H1 (cell line): ENCODE data around the gene OR4Q3. TPM values are rescaled to one million over a fixed set of nuclear protein-coding genes. Genes with fewer than 3 reads are reported as not detected.

Experiments used
- CTCF ChIA-PET: fragments of 300-600 bp; sonication (Branson Sonifier 250); formaldehyde crosslinking; loops from one replicate; lab custom pipeline; 2021; ENCODE audit not compliant: partially characterized antibody; lab: Charles Lee
- POLR2A ChIA-PET: fragments of 300-600 bp; sonication (Branson Sonifier 250); formaldehyde crosslinking; loops from one replicate; lab custom pipeline; 2021; ENCODE audit warnings: inconsistent platforms; ENCODE audit not compliant: partially characterized antibody; lab: Charles Lee
- DNase-seq, 2 experiments: peaks; one replicate each; pipeline versions ENCODE4 v3.0.0 to v3.0.0-alpha.2; 2010 to 2022; ENCODE audit warnings: low spot score in 2 of 2, low read depth in 1 of 2, mixed read lengths in 1 of 2
- FAIRE-seq: peaks from 2 replicates; lab custom pipeline; 2011; peaks lifted over from hg19 to GRCh38; lab: Jason Lieb, UNC
- H2AFZ ChIP-seq: 2 replicates; pipeline ENCODE4 v1.8.1; 2012; ENCODE audit warnings: low read length, inconsistent platforms
- H2AK5ac ChIP-seq: 2 replicates; pipeline ENCODE4 v1.6.1; 2013; ENCODE audit warnings: low read depth, low read length
- H2BK120ac ChIP-seq: replicated peaks from 2 replicates; pipeline ENCODE3; 2013; ENCODE audit warnings: low read depth, low read length, inconsistent platforms
- H2BK12ac ChIP-seq: 2 replicates; pipeline ENCODE4 v1.6.1; 2013; ENCODE audit warnings: low read depth, low read length
- H2BK15ac ChIP-seq: 2 replicates; pipeline ENCODE4 v1.6.1; 2013; ENCODE audit warnings: low read length
- H2BK20ac ChIP-seq: 2 replicates; pipeline ENCODE4 v1.6.1; 2013; ENCODE audit warnings: low read length
- H2BK5ac ChIP-seq: 2 replicates; pipeline ENCODE4 v1.6.1; 2013; ENCODE audit warnings: low read depth, low read length
- H3K14ac ChIP-seq: 2 replicates; pipeline ENCODE4 v1.6.1; 2013; ENCODE audit warnings: inconsistent platforms; ENCODE audit not compliant: insufficient read length
- H3K18ac ChIP-seq: 2 replicates; pipeline ENCODE4 v1.6.1; 2013; ENCODE audit warnings: low read length; ENCODE audit errors: extremely low read depth
- H3K23ac ChIP-seq: 2 replicates; pipeline ENCODE4 v1.6.1; 2013; ENCODE audit warnings: inconsistent platforms; ENCODE audit not compliant: insufficient read length
- H3K23me2 ChIP-seq: 2 replicates; pipeline ENCODE4 v1.6.1; 2013; ENCODE audit warnings: low read depth, low read length
- H3K27ac ChIP-seq: 2 replicates; pipeline ENCODE4 v1.6.1; 2011; ENCODE audit warnings: low read depth, low read length, inconsistent platforms
- H3K27me3 ChIP-seq, 4 experiments: replicated peaks in 1 of 4; 1 replicate in 1 of 4; 2 replicates in 3 of 4; pipeline versions ENCODE4 v1.6.1 to v1.8.1; 2011 to 2013; ENCODE audit warnings: low read length in 3 of 4, mild to moderate bottlenecking in 3 of 4, inconsistent platforms in 2 of 4, mixed read lengths in 2 of 4, moderate library complexity in 1 of 4; ENCODE audit not compliant: control insufficient read depth in 3 of 4, insufficient read depth in 3 of 4; ENCODE audit errors: extremely low read depth in 1 of 4
- H3K36me3 ChIP-seq, 4 experiments: 2 replicates each; pipeline versions ENCODE4 v1.6.1 to v1.8.1; 2011 to 2013; ENCODE audit warnings: mild to moderate bottlenecking in 4 of 4, low read length in 3 of 4, moderate library complexity in 2 of 4, control low read depth in 1 of 4, inconsistent platforms in 1 of 4; ENCODE audit not compliant: insufficient read depth in 4 of 4, control insufficient read depth in 2 of 4
- H3K4ac ChIP-seq: replicated peaks from 2 replicates; pipeline ENCODE3; 2013; ENCODE audit warnings: low read length, low read depth, mixed read lengths, inconsistent platforms; ENCODE audit not compliant: insufficient read length
- H3K4me1 ChIP-seq, 4 experiments: replicated peaks in 1 of 4; 1 replicate in 1 of 4; 2 replicates in 3 of 4; pipeline versions ENCODE4 v1.6.1 to v1.8.1; 2011 to 2013; ENCODE audit warnings: low read length in 3 of 4, inconsistent platforms in 2 of 4, mixed read lengths in 1 of 4; ENCODE audit not compliant: insufficient read depth in 4 of 4, control insufficient read depth in 3 of 4
- H3K4me2 ChIP-seq, 2 experiments: 2 replicates each; pipeline versions ENCODE4 v1.6.1 to v1.8.1; 2011 to 2013; ENCODE audit warnings: low read depth in 2 of 2, low read length in 2 of 2, control low read depth in 1 of 2, inconsistent platforms in 1 of 2, mild to moderate bottlenecking in 1 of 2; ENCODE audit not compliant: insufficient read depth in 1 of 2
- H3K4me3 ChIP-seq, 4 experiments: fragments of 200-600, 300-600 bp in 1 of 4; sonication (generic), shearing (Covaris generic), sonication (Bioruptor Twin) in 1 of 4; 2 replicates each; pipeline versions ENCODE4 v1.5.1 to v1.8.1; 2011 to 2016; ENCODE audit warnings: low read length in 4 of 4, low read depth in 3 of 4, control low read depth in 2 of 4, inconsistent platforms in 2 of 4, mild to moderate bottlenecking in 2 of 4, mixed read lengths in 1 of 4, moderate library complexity in 1 of 4; ENCODE audit not compliant: insufficient read depth in 2 of 4; ENCODE audit errors: extremely low read depth in 1 of 4
- H3K56ac ChIP-seq: replicated peaks from 2 replicates; pipeline ENCODE3; 2013; ENCODE audit warnings: low read depth, mild to moderate bottlenecking, mixed read lengths, low read length, inconsistent platforms; ENCODE audit not compliant: insufficient read length
- H3K79me1 ChIP-seq: 2 replicates; pipeline ENCODE4 v1.6.1; 2013; ENCODE audit warnings: low read depth, low read length, control low read depth
- H3K79me2 ChIP-seq, 2 experiments: 2 replicates each; pipeline versions ENCODE4 v1.6.1 to v1.8.1; 2012 to 2013; ENCODE audit warnings: low read length in 2 of 2, mild to moderate bottlenecking in 2 of 2, inconsistent platforms in 1 of 2; ENCODE audit not compliant: insufficient read depth in 2 of 2, control insufficient read depth in 1 of 2
- H3K9ac ChIP-seq, 4 experiments: replicated peaks in 1 of 4; 1 replicate in 1 of 4; 2 replicates in 3 of 4; pipeline versions ENCODE4 v1.6.1 to v1.8.1; 2011 to 2013; ENCODE audit warnings: low read depth in 3 of 4, low read length in 3 of 4, control low read depth in 2 of 4, mild to moderate bottlenecking in 2 of 4, moderate library complexity in 2 of 4, inconsistent platforms in 1 of 4; ENCODE audit errors: extremely low read depth in 1 of 4
- H3K9me3 ChIP-seq, 2 experiments: 2 replicates each; pipeline versions ENCODE4 v1.6.1 to v1.8.1; 2012 to 2013; ENCODE audit warnings: mild to moderate bottlenecking in 2 of 2, moderate library complexity in 2 of 2, control low read depth in 1 of 2, inconsistent platforms in 1 of 2, low read depth in 1 of 2, low read length in 1 of 2, mixed read lengths in 1 of 2; ENCODE audit not compliant: insufficient read depth in 2 of 2
- H4K20me1 ChIP-seq, 2 experiments: replicated peaks in 1 of 2; 2 replicates each; pipeline versions ENCODE3 to v1.8.1; 2011 to 2013; ENCODE audit warnings: inconsistent platforms in 2 of 2, low read length in 2 of 2, mild to moderate bottlenecking in 1 of 2; ENCODE audit not compliant: insufficient read depth in 2 of 2, control insufficient read depth in 1 of 2
- H4K5ac ChIP-seq: 2 replicates; pipeline ENCODE4 v1.6.1; 2013; ENCODE audit warnings: low read length, low read depth, mixed read lengths, inconsistent platforms; ENCODE audit not compliant: insufficient read length
- H4K8ac ChIP-seq: 2 replicates; pipeline ENCODE4 v1.8.0; 2013; ENCODE audit warnings: mild to moderate bottlenecking, moderate library complexity, low read length, inconsistent platforms; ENCODE audit not compliant: insufficient read depth; ENCODE audit errors: extremely low read depth
- H4K91ac ChIP-seq: replicated peaks from 2 replicates; pipeline ENCODE3; 2013; ENCODE audit warnings: low read length, mixed read lengths, inconsistent platforms; ENCODE audit not compliant: insufficient read length
- ASH2L ChIP-seq: fragments of 200-600, 300-600 bp; sonication (generic); IDR thresholded peaks from one replicate; pipeline ENCODE4 v1.7.1; 2017; ENCODE audit warnings: low read length
- CHD1 ChIP-seq: IDR thresholded peaks from 2 replicates; pipeline ENCODE4 v1.6.1; 2012; ENCODE audit warnings: low read depth, low read length, improper control_type of control experiment
- GABPA ChIP-seq: IDR thresholded peaks from 2 replicates; pipeline ENCODE4 v1.6.1; 2011; ENCODE audit warnings: mild to moderate bottlenecking, low read length, moderate library complexity, borderline replicate concordance; ENCODE audit not compliant: insufficient read depth
- GTF2F1 ChIP-seq: IDR thresholded peaks from 2 replicates; pipeline ENCODE4 v1.6.1; 2012; ENCODE audit warnings: low read depth, low read length, improper control_type of control experiment, borderline replicate concordance
- JUND ChIP-seq: IDR thresholded peaks from 2 replicates; pipeline ENCODE4 v1.6.1; 2011; ENCODE audit warnings: mild to moderate bottlenecking, improper control_type of control experiment, low read length
- MAFK ChIP-seq: IDR thresholded peaks from 2 replicates; pipeline ENCODE4 v1.6.1; 2012; ENCODE audit warnings: low read depth, mild to moderate bottlenecking, improper control_type of control experiment, low read length
- PHF8 ChIP-seq: fragments of 200-600 bp; sonication (generic); conservative IDR thresholded peaks from 2 replicates; pipeline ENCODE4 v1.7.1; 2012; ENCODE audit warnings: low read depth, mild to moderate bottlenecking, inconsistent platforms, low read length, moderate library complexity
- SIX5 ChIP-seq: IDR thresholded peaks from 2 replicates; pipeline ENCODE4 v1.6.1; 2011; ENCODE audit warnings: mild to moderate bottlenecking, low read depth, low read length
- SUZ12 ChIP-seq: fragments of 200-600 bp; sonication (generic); IDR thresholded peaks from 2 replicates; pipeline ENCODE4 v1.6.1; 2012; ENCODE audit warnings: mild to moderate bottlenecking, inconsistent platforms, low read length, moderate library complexity, mixed read lengths
- TAF7 ChIP-seq: optimal IDR thresholded peaks from 2 replicates; pipeline ENCODE3; 2011; ENCODE audit warnings: low read depth, mild to moderate bottlenecking, inconsistent platforms, low read length, moderate library complexity, borderline replicate concordance
- TEAD4 ChIP-seq: IDR thresholded peaks from 2 replicates; pipeline ENCODE4 v1.6.1; 2012; ENCODE audit warnings: low read depth, low read length, inconsistent platforms, mixed read lengths
- YY1 ChIP-seq: IDR thresholded peaks from 2 replicates; pipeline ENCODE4 v1.6.1; 2011; ENCODE audit warnings: low read depth, mild to moderate bottlenecking, low read length
- ZNF274 ChIP-seq: IDR thresholded peaks from 2 replicates; pipeline ENCODE4 v1.7.0; 2012; ENCODE audit warnings: low read length, borderline replicate concordance; ENCODE audit errors: extremely low read depth
- WGBS, 2 experiments: shearing (Covaris generic) in 1 of 2; methylation state at CpG; one replicate each; pipeline versions ENCODE4 v1.1.6 to v1.1.7; 2013 to 2015; ENCODE audit warnings: low lambda C conversion rate in 2 of 2, mixed read lengths in 2 of 2, inconsistent platforms in 1 of 2, low coverage in 1 of 2, missing lambda C conversion rate in 1 of 2; ENCODE audit not compliant: insufficient replicate concordance in 2 of 2, insufficient coverage in 1 of 2, insufficient read length in 1 of 2; ENCODE audit errors: extremely low coverage in 1 of 2, missing lambda C conversion rate in 1 of 2; 5-methylcytosine and 5-hydroxymethylcytosine counted together
- polyA plus RNA-seq, 7 experiments: library from polyadenylated mRNA; depleted of rRNA in 3 of 7; stranded (reverse) in 5 of 7; unstranded in 2 of 7; fragments of >200 nt in 5 of 7; fragments of 200-250 nt in 2 of 7; gene quantifications; 1 replicate in 5 of 7; 2 replicates in 1 of 7; 4 replicates in 1 of 7; pipeline versions ENCODE4 v1.2.1 to v1.2.3, GENCODE V29; 2011 to 2013; ENCODE audit warnings: missing spikeins in 2 of 7, mixed read lengths in 2 of 7
- total RNA-seq: library from RNA; stranded (reverse); fragmentation: NEBNext Ultra II Directional; extraction: Animal tissue kit (Norgen Biotek cat#: 25700); gene quantifications from 2 replicates; pipeline ENCODE4 v1.2.1, GENCODE V29; 2021

Gene OR4Q3
- total and polyA plus RNA-seq, 2 of the 8 experiments (the other 6 are each of a cell fraction or from before 2014, with no cell fraction given): not detected

DNA sequence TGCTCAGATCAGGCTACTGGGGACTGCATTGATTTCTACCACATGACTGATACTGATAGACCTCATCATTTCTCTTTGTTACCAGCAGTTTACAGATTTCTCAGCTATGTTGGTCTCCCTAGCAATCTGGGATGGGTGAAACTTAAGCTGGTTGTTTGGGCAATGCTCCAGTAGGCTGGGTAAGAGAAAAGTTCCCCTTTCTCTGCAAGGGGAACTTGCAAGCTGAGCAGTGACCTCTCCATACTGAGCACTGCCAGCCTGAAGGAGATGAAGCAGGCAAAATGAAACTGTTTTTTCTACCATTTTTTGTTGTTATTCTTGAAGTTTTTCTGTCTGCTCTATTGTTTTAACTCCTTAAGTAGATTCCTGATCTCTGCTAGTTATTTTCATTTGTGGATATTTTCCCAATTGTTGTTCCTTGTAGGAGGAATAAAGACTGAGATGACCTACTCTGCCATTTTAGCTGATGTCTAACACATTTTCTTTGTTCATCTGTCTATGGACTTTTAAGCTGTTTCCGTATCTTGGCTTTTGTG is 28.6 kb downstream of the OR4Q3 start:
- FAIRE-seq (no peak), DNase-seq (no peak)
- no peak overlapping the region for H2AK5ac ChIP-seq
- no peak overlapping the region for H3K9ac ChIP-seq
- no peak overlapping the region for H4K8ac ChIP-seq
- H3K27me3 ChIP-seq: no peaks in the 10 kb centered on the region
- no peak overlapping the region for H3K4me3 ChIP-seq
- 76% methylated on average over 1 of the region's 1 CpG; no CpG with 5 or more reads in 1 of the 2 experiments for WGBS, 2 experiments
- no peak overlapping the region for H3K18ac ChIP-seq
- H3K56ac ChIP-seq: no peak overlapping the region
- no peaks in the 10 kb centered on the region for H3K79me1 ChIP-seq
- H2AFZ ChIP-seq: no peak overlapping the region
- no peak overlapping the region for H2BK12ac ChIP-seq
- no peak overlapping the region for H2BK120ac ChIP-seq
- no peak overlapping the region for H2BK15ac ChIP-seq
- H4K91ac ChIP-seq: no peak overlapping the region
- H2BK20ac ChIP-seq: no peak overlapping the region
- H3K14ac ChIP-seq: no peak overlapping the region
- no peak overlapping the region for H3K23ac ChIP-seq
- no peaks in the 10 kb centered on the region for H3K23me2 ChIP-seq
- ChIA-PET CTCF (interaction anchor here (0.6 kb wide), 1 partner anchor 1048 kb away, joined by 3 read pairs; no protein-coding TSS in a partner anchor), POLR2A (no interaction called here)
- no peaks in the 10 kb centered on the region for H3K4me1 ChIP-seq
- no peaks in the 10 kb centered on the region for H4K20me1 ChIP-seq
- no peak overlapping the region for H3K27ac ChIP-seq
- H3K4ac ChIP-seq: no peak overlapping the region
- no peak overlapping the region for H2BK5ac ChIP-seq
- no peak for TF ChIP-seq CHD1
- TF ChIP-seq GTF2F1: no peak
- no peak for TF ChIP-seq TEAD4
- TF ChIP-seq PHF8: no peak
- TF ChIP-seq SUZ12: no peak
- TF ChIP-seq SIX5: no peak
- TF ChIP-seq GABPA: no peak
- TF ChIP-seq TAF7: no peak
- TF ChIP-seq JUND: no peak
- no peak for TF ChIP-seq ASH2L
- TF ChIP-seq ZNF274: no peak
- no peak for TF ChIP-seq MAFK
- TF ChIP-seq YY1: no peak
- H3K4me2 ChIP-seq: no peak overlapping the region
- H4K5ac ChIP-seq: no peak overlapping the region
- H3K79me2 ChIP-seq: no peaks in the 10 kb centered on the region
- H3K36me3 ChIP-seq: no peaks in the 10 kb centered on the region
- peaks cover 36 to 37% of the 10 kb centered on the region in 2 experiments for H3K9me3 ChIP-seq
